Occipital lobe (tissue), 2 donors: ENCODE measurements around the gene NPEPPS. TPM values are rescaled to one million over a fixed set of nuclear protein-coding genes. Genes with fewer than 3 reads are reported as not detected.
"Not testable (repeated sequence)": the region's sequence is repeated elsewhere in the genome, so short reads cannot be mapped to it uniquely, and the experiment has no call there.

Experiments
- DNase-seq: peaks from one replicate; lab custom pipeline; 2025; lab: John Stamatoyannopoulos, UW
- total RNA-seq: library from RNA; depleted of rRNA; stranded (reverse); fragments of >200 nt; gene quantifications from one replicate; pipeline ENCODE4 v1.2.3, GENCODE V29; 2014

The NPEPPS gene
- total RNA-seq, 1 donor from 2014 or later: 198 TPM

DNA sequence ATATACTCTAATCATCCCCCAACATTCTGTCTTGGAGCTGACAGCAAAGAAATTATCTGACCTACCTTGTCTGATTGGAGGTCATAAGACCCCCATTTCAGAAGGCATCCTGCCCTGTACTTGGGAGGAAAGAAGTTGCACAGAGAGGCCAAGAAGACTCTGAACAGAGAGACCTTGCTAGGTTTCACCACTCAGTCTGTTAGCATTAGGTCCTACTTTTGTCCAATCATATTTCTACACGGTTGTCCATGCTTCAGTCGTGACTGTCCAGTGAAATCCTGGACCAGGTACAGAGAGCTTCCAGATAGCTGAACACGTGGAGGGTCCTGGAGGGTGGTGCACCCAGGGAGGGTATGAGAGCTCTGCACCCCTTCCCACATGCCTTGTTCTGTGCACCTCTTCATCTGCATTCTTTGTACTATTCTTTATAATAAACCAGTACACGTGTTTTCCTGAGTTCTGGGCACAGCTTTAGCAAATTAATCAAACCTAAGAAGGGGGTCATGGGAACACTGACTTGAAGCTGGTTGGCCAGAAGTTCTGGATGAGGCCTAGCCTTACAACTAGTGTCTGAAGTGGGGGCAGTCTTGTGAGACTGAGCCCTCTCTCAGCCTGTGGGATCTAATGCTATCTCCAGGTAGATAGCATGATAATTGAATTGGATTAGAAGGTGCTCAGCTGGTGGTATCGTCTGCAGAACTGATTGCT lies 30.9 kb downstream of the NPEPPS start:
- not testable (repeated sequence) for DNase-seq

DNA sequence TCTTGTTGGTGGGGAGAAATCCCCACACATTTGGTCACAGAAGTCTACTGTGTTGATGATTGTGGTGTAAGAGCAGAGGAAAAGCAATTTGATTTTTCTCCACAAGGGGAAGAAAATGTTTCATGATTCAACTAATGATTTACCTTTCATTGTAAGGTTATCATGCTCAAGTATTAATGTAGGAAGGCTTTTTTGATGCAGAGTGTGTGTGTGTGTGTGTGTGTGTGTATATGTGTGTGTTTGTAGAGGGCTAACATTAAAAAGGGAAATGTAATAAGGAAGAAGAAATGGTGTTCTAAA lies 31.4 kb downstream of the NPEPPS start:
- DNase-seq: not testable (repeated sequence)

GRCh38 chr17:47567261-47567660 lies 36.4 kb downstream of the NPEPPS start:
- DNase-seq: not testable (repeated sequence)

GRCh38 chr17:47572561-47572960 lies 41.7 kb downstream of the NPEPPS start:
- DNase-seq: not testable (repeated sequence)

GRCh38 chr17:47582416-47582815 lies 51.5 kb downstream of the NPEPPS start:
- not testable (repeated sequence) for DNase-seq

GRCh38 chr17:47586378-47587055 lies 55.6 kb downstream of the NPEPPS start:
- not testable (repeated sequence) for DNase-seq

DNA sequence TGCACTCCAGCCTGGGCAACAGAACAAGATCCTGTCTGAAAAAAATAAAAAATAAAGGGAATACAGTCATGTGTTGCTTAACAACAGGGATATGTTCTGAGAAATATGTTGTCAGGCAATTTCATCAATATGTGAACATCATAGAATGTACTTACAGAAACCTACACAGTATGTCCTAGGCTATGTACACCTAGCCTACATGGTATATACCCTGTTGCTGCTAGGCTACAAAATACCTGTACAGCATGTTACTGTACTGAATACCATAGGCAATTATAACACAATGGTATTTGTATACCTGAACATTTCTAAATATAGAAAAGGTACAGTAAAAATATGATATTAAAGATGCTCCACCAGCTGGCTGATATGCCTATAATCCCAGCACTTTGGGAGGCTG lies 62.6 kb downstream of the NPEPPS start:
- DNase-seq: not testable (repeated sequence)

DNA sequence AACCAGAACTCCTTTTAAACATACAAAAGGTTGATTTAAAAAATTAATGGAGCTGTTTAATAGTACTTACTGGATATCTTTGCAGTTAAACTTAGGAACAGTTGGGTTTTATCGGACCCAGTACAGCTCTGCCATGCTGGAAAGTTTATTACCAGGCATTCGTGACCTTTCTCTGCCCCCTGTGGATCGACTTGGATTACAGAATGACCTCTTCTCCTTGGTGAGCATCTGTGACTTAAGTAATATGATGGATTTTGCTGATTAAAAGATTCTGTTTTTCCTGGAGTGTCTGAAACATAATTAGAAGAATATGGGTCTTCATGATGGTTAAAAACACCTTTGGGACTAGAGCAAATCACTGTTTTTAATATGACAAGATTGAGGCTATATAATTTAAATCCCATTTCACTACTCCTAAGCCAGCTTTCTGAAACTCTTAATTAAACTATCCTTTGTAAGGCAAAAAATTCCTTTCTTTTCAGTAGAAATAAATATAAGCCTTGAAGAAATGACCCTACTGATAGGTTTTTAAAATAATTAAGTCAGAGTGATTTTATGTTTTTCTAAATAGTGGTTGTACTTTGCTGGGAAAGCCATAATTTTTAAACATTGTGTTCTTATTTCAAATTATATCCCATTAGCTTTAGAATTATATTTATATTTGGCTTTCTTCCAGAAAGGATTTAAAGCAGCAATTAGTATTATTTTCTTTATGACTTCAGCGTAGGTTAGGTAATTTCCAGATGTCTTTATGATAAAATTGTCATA lies 73.1 kb downstream of the NPEPPS start:
- DNase-seq: no peak

DNA sequence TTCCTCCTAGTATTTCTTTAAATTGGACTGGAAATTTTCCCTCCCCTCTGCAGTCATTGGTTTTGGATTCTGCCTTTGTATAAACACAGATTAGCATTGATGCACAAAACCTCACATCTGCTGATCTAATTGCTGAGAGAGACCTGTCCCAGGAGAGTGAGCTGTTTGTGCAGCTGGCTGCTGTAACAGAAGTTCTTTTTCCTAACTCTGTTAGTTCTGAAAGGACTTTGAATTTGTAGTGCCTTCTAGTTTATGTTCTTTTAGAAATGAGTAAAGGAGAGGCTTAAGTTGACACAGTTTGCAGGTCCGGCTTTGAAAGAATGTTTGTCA lies 73.7 kb downstream of the NPEPPS start:
- no peak for DNase-seq

DNA sequence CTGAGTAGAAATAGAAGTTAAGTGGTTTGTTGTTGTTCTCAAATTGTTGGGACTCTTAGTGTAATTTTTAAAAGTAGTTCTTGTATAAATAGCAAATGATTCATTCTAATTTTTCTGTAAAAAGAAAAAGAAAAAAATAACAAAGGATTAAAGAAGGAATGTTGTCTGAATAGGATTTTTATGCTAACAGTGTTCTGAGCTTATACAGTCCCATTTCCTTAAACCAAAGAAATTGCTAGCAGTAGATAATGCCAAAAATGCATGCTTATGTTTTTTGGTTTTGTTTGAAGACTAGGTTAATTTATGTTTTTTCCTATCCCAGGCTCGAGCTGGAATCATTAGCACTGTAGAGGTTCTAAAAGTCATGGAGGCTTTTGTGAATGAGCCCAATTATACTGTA lies 74.1 kb downstream of the NPEPPS start:
- no peak for DNase-seq

- DNase-seq: no peak
Observed at GRCh38 chr17:47607481-47607880, 76.6 kb downstream of the NPEPPS start.

GRCh38 chr17:47611372-47612350 lies 80.8 kb downstream of the NPEPPS start:
- DNase-seq: no peak

GRCh38 chr17:47615766-47616424 lies 85.0 kb downstream of the NPEPPS start:
- no peak for DNase-seq

DNA sequence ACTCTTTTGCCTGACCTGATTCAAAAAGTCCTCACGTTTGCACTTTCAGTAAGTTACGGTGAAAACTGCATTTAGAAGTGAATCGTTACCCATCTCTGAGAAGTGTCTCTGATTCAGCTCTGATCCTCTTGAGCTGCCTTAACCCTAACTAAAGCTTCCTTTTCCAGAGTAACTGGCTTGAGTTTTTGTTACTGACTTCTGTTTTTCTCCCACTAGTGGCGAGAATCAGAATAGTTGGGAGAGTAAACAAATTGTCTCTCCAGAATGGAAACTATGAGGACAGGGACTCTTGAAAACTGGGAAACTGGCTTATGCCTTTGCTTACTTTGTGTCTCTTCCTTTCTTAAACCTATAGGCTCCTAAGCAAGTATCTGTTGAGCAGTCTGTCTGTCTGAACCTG lies 87.5 kb downstream of the NPEPPS start:
- DNase-seq: no peak

DNA sequence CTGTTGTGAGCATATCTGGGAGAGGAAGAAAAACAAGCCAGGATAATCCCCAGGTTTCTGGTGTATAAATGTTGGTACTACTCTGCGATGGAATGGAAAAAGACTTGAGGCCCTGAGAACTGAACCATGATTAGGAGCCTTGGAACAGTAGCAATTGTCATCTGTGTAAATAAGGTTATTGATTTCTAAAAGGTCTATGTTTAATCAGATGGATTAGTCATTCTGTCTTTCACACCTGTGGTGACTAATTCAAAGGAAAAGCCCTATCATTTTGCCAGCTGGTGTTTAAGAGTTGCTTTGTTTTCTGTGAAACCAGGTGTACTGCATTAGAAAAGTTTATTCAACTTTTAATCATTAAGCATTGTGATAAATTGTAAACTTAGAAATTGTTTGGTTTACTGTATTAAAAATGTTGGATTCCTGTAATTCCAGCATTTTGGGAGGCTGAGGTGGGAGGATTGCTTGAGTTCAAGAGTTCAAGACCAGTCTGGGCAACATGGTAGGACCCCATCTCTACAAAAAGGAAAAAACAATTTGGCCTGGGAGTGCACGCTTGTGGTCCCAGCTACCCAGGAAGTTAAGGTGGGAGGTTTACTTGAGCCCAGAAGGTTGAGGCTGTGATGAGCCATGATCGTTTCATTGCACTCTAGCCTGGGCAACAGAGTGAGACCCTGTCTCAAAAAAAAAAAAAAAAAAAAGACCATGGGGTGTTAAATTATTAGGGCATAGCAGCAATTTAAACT lies 89.8 kb downstream of the NPEPPS start:
- no peak for DNase-seq

GRCh38 chr17:47621293-47622179 lies 90.6 kb downstream of the NPEPPS start:
- DNase-seq: peak; percentile 42

DNA sequence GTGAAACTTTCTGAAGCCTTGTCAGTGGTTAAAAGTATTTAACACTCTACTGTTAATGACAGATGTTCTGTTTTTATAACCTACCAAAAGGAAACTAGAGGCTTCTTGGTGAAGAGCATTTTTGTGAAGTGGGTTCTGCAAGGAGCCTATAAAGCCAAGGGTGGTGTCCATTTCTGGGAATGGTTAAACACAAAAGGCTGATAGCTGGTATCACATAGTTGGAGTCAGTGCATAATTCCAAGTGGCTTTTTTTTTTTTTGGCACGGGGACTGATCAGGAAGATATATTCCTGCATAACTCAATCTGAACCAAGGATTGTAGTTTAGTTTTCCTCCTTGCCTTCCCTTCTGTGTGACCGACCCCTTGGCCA lies 91.3 kb downstream of the NPEPPS start:
- no peak for DNase-seq

DNA sequence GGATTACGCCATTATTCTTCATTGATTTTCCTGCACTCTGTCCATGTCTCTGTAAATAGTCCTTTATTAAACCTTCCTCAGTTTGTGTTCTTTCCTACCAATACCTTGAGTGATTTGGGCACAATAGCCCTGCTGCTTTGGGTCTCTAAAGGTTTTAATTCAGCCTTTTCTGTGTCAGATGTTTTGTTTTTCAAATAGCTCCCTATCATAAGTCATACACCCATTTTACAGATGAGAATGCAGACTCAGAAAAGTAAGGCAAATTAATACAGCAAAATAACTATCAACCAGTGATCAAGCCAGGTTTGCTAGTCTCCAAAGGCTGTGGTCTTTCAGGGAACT lies 93.8 kb downstream of the NPEPPS start:
- DNase-seq: no peak

DNA sequence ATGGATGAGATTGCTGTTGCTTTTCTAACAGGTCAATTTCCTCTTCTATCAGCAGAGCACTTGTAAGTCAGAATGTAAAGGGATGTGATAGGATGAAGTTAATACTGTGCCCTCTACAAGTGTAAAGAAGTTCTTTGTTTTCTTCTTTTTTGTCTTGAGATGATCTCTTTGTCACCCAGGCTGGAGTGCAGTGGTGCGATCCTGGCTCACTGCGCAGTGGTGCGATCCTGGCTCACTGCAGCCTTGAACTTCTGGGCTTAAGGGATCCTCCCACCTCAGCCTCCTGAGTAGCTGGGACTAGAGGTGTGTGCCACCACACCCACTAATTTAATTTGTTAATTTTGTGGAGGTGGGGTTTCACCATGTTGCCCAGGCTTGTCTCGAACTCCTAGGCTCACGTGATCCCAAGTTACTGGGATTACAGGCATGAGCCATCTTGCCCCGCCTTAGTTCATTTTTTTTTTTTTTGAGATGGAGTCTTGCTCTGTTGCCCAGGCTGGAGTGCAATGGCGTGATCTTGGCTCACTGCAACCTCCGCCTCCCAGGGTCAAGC lies 97.2 kb downstream of the NPEPPS start:
- DNase-seq: no peak
